GM19035 (cell line): ENCODE measurements around the gene FIGN.

Source experiments
- ATAC-seq: cut with Tn5 transposase; IDR thresholded peaks from one replicate; pipeline ENCODE4 v1.9.1; 2021; ENCODE audit not compliant: unreplicated experiment

FIGN gene

DNA sequence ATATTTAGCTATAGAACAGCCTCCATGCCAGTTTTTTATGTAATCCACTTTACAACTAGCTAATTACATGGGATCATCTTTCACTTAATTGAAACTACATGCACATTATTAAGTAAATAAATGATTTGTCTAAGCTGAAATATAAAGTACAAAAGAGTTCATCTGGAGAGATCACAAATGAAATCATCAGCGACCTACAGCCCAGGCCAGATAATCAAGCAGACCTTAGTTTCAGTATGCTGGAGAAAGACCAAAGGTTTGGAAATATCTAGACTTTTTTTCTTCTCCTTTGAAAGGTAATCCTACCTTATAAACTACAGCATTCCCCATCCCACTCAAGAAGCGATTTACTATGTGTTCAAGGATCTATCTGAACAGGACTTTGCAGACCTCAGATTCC is 26.5 kb downstream of the FIGN start:
- ATAC-seq, result no peak

DNA sequence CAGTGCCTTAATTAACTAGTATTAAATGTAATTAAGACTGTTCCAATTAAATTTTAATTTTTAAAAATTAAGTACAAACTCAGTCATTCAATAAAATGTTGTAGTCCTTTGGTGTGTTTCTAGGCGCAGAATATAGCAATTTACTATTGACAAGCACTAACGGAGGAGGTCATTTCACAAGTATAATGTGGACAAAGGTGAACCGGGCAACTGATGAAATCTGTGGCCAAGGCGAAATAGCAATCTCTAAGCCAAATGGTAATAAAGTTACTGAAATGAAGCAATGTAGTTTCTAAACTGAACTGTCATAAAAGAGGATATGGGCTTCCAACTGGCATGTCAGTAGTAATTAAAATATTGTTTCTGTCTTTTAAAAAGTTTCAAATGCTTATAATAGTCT is 27.5 kb downstream of the FIGN start:
- no peak for ATAC-seq

DNA sequence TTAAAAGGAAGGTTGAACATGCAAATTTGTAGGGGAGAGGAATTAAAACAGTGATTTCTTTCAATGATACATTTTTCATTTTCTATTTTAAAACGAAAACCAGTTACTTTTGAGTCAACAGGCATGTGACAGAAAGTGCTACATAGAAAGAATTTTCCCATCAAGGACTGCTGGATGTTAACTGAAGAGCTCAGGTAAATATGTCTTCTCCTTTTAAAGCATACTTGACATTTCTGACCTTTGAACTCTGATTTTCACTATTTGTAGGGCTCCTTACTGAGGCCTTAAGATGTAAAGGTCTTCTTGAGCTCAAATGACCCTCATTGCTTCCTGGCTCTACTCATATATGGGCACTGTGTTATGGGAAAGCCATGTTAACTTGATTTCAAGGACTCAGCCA is 32.4 kb downstream of the FIGN start:
- no peak for ATAC-seq

DNA sequence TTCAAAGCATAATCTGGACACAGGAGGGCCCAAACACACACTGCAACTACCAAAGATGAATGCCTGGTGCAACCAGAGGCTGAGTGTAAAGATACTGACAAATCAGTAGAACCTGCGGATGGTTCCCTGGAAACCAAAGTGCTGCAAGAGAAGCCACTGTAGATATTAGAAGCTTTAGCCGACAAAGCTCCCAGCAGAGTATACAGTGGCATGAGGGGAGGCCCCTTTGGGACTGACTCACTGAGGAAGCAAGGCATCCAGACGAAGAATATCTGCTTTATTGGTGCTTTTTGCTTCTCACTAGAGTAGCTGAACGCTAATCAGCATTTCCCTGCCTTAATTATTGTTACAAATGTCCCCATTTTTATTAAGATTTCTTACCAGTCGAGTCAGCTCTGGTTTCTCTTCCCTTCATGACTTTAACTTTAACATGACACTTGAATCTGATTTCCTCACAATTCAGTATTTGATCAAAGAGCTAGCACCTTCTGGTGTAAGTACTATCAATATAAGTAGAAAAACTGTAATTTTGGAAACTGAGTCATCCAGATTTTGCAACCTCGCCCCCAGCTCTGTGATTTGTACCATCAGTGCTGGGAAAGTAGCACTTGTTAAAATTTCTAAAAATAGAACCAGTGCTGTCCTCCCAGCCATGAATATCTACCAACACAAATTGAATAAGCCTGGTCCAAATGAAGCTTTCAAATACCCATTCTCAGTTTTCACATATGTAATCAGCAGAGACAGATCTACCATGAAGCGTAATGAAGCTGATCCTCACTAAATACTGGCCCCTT is 34.2 kb downstream of the FIGN start:
- no peak for ATAC-seq

DNA sequence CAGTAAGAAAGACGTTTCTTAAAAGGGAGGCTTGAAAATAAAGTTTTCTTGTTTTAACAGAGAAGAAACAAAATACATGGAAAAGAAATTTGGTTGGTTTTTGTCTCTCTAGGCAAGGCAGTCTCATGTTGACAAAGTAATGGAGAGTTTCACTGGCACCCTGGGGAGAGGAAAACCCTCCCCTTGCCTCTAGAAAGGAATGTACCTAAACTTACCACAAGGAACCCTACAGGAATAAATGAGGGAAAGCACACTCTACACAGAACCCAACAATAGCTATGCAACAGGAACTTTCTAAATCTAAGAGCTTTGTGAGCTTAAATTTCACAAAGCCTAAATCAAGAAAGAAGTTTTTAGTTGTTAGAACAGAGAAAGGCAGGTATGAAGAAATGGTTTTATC is 37.0 kb downstream of the FIGN start:
- ATAC-seq, result no peak

DNA sequence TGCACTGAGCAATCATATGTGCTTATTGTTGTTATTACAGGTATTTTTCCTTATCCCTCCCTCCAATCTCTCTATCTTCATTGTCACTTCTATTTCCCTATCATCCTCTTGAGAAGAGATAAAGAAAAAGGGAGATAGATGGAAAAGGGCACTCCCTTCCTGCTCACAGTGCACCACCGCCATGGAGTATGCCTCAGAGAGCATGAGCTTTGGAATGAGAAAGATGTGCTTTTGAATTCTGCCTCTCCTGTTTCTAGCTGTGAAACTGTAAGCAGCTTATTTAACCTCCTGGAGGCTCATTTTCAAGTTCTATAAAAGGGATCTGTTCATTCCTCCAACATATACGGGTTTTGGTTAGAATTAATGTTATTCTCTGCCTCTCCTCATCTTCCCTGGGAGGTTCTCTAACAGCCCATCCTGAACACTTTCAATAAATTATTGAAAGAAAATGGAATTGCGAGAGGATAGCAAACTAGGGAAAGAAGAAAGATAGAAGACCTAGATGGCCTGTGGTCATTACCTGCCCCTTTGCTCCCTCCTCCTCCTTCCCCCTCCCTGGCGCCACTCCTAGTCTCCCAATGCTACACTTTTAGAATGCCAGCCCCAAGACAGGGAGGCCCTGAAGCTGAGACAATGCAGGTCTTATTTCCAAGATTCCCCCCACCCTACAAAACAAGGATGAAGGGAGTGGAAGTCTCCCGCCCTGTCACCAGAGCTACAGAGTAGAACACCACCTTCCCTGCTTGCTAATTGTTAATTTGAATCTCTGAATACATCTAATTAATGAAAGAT is 37.8 kb downstream of the FIGN start:
- no peak for ATAC-seq

DNA sequence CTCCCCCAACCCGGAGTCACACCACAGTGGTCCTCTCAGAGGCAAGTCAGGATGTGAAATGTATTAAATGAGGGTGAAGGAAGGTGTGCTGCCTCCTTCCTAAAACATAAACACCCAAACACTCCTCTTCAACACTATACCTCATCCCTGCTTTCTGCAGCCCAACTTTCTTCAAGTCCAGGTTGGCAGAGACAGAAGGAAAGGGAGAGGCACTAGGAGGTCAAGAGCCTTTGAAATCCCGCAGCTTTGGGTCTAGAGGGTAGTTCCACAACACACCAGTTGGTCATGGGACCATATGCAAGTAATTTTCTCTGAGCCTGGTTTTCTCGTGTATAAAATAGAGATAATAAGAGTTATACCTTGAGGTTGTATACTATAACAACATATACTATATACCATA is 38.4 kb downstream of the FIGN start:
- no peak for ATAC-seq

DNA sequence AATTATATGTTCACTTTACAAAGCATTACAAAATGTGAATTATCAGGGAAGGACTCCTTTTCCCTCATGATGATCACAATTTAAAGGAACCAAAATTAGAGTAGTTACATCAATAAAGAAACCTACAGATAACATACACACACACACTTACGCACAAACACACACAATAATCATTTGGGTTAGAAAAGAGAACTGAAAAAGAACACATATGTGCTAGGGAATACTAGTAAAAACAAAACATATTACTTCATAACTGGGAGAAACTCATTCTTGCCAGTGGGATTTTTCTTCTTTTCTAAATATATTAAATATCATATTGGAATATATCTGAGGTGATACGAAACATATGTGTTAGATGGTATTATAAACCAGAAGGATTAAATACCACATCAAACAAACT is 42.3 kb downstream of the FIGN start:
- ATAC-seq, result no peak

DNA sequence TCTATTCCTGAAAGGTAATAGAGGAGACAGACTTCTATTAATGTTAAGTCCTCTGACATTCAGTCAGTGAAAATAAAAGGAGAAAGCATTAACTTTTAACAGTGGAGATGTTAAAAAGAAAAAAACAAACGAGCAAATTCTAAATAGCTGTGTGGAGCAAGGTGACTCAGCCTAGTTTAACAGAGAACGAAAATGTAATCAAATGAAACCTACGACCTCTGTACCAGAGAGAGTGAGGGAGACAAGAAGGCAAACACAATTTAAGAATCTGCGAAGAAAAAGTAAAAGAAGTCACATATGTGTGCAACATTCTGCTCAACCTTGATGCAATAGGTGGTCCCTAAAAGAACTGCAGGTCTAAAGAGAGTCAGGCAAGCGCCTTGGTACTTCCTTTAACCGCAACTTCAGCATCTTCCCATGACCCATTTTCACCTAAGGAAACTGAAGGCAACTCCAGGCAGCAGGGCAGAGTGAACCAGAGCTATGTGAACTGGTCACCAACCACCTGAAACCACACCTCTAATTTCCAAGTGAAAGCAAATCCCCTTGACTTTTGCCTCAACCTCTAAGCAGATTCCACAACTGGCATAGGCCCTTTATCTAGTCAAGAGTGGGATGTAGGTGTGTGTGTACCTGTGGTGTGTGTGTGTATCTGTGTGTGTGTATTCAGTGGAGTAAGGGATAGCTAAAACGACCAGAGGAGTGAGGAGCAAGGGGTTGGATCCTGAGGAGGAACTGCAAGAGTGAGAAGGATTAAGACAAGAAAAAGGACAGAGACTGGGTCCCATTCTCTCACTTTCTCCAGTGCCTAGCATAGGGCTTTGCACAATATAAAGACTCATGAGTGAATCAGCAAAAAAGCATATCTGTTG is 43.0 kb downstream of the FIGN start:
- ATAC-seq, result no peak

DNA sequence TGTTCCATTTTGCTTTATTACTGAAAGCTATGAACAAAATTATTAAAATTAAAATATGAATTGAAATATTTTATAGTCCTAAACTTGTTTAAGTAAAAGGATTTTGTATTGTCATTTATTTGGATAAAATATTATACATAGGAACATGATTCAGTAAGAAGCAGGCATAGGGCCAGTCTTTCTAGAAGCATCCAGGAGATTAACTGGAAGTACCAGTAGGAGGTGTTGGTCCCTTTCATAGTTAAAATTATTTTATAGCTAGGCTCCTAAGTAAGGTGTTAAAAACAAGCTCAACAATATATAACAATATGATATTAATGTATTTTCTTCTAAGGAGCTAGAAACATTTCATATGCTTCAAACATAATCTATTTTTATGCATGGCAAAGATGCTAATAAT is 43.7 kb downstream of the FIGN start:
- ATAC-seq, result no peak

DNA sequence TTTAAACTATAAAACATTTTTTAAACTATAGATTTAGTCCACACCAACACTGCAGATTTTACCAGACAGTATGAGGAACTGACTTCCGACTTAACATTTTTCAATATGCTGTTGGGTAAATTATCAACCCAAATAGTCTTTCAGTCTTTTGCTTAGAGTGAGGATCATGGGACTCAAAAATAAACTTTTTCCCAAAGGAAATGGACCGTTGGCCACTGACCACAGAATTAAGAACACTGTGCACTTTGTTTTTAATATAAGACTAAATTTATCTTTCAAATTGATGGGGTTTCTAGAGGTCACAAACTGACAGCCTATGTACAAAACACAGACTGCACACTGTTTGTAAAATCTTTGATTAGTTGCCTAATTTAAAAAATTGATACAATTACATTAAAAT is 44.9 kb downstream of the FIGN start:
- ATAC-seq, result no peak

DNA sequence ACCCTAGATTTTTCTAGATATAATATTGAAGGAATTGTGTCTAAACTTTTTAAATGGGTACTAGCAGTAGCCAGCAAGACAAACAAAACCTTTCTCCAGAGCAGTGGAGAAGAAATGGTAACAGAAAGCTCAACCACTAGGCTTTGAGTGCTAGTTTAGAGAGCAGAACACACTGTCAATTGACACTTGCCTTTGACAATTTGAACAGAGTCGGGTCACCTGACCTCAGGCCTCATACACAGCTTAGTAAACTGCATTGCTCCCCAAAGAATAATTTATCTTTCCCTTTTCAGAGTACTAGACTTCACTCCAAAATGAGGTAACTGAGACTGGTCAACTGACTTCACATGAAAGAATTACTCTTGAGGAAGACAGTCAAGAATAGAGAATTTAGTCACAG is 48.6 kb downstream of the FIGN start:
- ATAC-seq, result no peak

DNA sequence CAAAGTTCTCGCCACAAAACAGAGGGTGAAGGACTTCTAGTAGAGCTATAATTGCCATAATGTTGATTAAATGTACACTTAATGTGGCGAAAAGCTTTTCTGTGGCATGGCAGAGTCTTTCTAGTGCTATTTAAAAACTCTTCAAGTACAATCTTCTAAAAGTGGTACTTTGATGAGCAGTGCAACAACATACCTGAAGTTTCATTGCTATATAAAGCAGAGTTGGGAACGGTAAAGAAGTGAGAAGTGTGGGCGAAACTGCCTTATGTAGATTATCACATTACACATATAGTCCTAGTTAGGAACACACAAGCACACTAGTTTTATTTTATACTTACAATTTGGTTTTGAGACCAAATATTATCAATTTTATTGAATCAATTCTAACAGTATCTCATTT is 49.5 kb downstream of the FIGN start:
- no peak for ATAC-seq

DNA sequence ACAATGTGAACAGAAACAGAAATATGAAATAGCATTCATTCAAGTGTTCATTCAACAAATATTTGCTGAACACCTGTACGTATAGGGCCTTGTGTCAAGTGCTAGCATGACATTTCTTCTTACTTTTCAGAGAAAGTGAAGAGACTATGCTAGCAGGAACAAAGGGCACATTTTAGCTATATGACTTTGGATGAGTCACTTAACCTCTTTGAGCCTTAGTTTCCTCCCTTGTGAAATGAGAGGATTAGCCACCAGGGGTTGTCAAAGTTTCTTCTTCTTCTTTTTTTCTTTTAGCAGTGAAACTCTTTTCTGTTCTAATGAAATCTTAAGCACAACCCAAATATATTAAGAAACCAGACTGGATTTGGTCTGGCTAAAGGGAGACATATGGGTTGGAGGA is 53.1 kb downstream of the FIGN start:
- ATAC-seq, result no peak

DNA sequence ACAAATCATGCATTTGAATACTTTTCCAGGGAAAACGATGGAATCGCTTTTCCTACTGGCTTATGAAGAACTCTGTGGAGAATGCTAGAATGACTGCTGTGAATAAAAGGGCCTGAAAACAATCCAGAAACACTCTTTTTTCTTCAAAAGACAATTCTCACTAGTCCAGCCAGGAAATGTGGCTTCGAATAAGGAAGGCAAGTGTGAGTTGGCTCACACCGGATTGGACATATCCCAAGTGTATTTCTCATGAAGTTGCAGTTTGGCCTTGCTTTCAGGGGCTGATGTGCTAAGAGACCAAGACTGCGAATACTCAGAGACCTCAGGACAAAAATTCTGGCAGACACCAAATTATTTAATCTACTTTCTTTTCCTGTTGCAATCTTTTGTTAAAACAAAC is 54.1 kb downstream of the FIGN start:
- no peak for ATAC-seq

DNA sequence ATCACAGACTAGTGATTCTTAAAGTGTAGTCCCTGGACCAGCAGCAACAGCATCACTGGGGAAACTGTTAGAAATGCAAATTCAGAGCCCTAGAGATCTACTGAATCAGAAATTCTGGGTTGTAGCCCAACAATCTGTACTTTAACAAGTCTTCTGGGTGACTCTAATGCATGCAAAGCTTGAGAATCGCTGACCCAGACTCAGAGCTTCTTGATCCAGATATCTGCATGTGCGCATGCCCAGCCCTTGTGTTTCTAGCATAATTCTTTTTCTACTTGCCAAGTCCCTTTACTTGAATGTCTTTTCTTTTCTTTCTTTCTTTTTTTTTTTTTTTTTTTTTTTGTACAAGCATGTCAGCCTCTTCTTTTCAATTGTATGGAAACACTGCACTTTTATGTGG is 60.4 kb downstream of the FIGN start:
- no peak for ATAC-seq

DNA sequence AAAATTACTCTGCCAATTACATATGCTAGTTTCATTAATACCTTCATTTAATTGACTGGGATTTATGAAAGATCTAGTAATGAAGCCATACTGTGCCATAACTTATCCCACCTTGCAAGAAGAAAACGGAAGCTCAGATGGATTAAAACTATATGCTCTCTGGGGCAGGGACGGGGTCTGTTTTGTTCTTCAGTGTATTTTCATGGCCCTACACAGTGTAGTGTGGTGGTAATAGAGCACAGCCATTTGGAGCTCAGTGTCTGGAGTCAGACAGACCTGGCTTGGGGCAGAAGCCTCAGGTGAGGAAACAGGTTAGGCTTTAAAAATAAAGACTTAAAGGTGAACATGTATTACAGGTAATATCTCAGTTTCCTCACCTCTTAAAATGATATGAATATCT is 62.3 kb downstream of the FIGN start:
- ATAC-seq, result no peak

DNA sequence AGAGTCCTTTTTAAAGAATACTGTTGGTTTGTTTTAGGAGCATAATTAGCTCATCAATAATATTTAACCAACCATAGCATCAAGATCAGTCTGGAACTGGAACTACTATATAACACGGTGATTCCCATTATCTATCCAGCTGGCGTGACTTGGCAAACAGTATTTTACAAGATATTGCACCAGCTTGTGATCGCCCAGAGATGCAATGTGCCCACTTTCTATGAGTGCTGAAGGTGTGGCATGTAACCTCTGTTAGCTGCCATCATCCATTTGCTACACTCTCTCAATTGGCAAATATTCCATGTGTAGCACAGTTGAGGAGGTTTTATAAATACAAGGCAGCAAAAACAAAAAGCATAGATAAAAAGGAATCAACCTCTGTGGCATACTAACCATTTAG is 64.9 kb downstream of the FIGN start:
- ATAC-seq, result no peak

DNA sequence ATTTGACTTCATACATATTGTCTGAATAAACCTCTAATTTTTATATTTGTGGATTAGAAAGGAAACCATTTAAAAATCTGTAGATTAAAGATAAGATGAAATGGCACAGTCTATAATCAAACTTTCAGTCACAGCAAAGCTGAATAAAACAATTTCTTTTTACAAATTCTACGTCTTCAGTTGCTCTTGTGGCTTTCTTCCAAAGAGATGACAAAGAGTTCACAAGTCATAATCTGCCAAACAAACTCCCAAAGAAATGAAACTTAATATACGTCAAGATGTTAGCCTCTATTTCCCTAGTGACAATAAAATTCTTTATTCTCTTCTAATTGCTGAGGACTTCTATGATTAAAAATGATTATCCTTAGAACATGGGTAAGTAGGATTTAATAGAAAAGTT is 66.3 kb downstream of the FIGN start:
- ATAC-seq, result no peak

DNA sequence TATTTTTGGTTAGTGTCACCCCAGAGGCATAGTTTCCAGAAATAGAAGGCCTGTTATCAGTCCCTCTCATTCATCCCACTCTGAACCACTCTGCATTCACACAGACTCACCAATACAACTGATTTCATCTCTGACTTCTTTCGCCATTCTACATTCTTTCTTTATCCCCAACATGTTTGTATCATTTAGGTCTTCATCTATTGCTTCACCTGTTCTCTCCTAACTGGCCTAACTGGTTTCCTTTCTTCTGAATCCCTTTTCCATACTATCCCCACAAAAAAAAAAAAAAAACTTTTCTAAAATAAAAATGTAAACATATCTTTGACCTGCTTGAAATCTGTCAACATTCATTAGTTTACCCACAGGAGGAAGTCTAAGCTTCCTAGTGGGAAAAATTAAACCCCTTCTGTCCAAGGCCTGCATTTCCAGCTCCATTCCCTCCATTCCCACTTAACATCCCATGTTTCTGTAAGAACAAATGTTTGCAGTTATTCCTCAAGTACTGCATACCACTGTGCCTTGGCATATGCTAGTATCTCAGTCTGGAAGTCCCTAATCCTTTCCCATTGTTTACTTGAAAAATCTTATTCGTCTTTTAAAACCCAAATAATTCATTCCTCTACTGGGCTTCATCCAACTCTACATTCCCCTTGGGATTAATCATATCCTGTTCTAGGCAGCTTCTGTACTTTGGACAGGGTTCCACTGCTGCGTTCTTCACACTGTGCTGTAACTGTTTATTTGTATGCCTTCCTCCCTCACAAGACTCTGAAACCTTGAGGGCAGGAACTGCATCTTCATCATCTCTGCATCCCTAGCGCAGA is 68.5 kb downstream of the FIGN start:
- no peak for ATAC-seq

DNA sequence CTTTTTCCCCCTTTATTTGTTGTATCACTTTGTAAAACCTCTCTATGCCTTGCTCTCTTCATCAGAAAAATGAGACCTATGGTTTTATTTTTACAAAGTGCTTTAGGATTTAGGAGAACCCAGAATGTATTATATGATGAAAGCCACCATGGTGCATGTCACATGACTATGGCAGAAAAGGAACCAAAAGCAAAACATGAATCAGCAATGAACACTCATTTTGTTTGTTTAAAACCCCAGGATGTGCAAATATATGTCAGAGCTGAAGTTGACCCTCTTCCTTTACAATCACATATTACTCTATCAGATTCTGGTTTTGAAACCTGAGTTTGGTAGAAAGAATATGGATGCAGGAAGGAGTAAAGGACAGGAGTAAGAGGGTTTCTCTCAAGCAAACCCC is 70.0 kb downstream of the FIGN start:
- ATAC-seq, result no peak
